SKM-1 treated with dmso at 0.1 percent for 144 hours (cell line): ENCODE results near the gene BRS3.
"Not testable (repeated sequence)": the region's sequence is repeated elsewhere in the genome, so short reads cannot be mapped to it uniquely, and the experiment has no call there.

Experiments
- DNase-seq: peaks from one replicate; lab custom pipeline; 2025; ENCODE audit not compliant: unreplicated experiment; lab: John Stamatoyannopoulos, UW

BRS3 gene

DNA sequence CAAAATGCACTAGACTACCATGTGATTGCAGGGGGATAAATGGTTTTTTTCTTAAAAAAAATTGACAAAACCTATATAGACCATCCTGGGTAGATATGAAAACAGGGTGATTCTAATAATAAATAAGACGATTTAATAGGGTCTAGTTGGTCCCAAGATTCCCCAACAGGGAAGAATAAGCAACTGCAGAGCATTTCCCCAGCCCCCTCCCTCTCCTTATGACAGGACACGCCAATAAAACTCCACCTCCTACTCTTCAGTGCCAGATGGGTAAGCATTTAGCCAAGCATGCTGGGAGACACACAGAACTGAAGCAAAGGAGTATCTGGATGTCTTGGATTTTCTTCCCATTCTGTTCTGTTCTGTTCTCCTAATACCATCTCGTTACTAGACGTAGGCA lies at the start of gene BRS3:
Gene BRS3, plus strand, starts transcription at position 301 of the 400 bp plus-strand sequence. CDS start 168 bp downstream, outside the sequence.
- DNase-seq, result no peak

DNA sequence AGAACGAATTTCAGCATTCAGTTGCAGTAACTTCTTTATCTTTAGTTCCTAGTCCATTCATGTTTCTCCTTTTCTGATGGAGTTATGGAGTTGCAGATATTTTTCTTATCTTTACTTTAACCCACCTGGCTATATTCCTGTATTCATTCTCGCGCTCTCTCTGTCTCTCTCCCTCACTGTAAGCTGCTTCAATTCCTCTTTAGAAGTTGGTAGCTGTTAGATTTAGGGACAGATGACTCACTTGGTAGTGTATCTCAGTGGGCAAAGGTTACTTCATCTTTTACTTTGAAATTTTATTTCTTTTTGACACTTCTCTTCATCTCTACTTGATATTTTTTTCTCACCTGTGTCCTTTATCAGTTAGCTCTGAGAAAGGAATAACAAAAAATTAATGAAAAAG lies 49.6 kb upstream of the BRS3 start:
- no peak for DNase-seq

DNA sequence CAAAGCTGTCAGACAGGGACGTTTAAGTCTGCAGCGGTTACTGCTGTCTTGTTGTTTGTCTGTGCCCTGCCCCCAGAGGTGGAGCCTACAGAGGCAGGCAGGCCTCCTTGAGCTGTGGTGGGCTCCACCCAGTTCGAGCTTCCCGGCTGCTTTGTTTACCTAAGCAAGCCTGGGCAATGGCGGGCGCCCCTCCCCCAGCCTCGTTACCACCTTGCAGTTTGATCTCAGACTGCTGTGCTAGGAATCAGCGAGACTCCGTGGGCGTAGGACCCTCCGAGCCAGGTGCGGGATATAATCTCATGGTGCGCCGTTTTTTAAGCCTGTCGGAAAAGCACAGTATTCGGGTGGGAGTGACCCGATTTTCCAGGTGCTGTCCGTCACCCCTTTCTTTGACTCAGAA lies 42.1 kb upstream of the BRS3 start:
- DNase-seq, result not testable (repeated sequence)

DNA sequence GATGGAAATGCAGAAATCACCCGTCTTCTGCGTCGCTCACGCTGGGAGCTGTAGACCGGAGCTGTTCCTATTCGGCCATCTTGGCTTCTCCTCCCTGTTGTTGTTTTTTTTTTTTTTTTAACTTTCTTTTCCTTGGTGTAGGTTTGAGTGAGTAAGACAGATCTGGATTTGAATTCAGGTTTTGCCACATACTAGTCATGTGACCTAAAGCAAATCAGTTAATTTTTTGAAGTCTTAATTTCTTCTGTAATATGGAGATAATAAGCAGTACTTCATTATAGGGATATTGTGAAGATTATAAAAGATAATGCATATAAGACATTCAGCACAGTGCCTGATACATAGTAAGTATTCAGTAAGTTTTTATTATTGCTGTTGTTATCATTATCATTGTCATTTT lies 41.5 kb upstream of the BRS3 start:
- DNase-seq, result no peak

DNA sequence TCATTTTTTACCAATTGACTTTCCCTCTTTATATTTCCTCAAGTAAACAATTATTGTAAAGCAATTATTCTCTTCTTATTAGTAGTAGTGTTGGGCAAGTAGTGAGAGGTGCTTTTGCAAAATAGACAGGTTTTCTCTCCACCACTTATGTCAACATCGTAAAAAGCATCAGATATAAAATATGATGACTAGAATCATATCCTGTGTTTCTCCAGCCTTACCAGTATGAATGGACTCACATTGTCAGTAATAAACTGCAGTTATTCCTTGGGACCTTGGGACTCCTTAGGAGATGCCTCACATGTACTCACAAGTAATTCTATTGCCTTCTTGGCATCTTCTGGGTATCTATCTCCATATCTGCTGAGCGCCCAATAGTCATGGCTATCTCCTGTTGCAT lies 40.4 kb upstream of the BRS3 start:
- no peak for DNase-seq

DNA sequence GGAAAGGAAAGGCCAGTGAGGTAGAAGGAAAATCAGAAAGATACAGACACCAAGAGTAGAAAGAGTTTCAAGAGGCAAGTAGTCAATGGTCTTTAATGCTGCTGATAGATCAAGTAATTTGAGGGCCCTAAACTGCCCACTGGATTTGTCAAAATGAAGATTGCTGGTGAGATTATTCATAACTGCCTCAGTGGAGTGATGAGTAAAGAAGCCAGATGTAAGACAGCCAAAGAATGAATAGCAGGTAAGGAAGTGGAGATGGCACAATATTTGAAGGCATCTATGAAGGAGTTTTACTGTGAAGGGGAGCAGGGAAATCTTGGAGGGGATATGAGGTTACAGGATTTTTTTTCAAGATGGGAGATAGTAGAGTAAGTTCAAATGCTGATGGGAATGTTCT lies 39.8 kb upstream of the BRS3 start:
- no peak for DNase-seq

DNA sequence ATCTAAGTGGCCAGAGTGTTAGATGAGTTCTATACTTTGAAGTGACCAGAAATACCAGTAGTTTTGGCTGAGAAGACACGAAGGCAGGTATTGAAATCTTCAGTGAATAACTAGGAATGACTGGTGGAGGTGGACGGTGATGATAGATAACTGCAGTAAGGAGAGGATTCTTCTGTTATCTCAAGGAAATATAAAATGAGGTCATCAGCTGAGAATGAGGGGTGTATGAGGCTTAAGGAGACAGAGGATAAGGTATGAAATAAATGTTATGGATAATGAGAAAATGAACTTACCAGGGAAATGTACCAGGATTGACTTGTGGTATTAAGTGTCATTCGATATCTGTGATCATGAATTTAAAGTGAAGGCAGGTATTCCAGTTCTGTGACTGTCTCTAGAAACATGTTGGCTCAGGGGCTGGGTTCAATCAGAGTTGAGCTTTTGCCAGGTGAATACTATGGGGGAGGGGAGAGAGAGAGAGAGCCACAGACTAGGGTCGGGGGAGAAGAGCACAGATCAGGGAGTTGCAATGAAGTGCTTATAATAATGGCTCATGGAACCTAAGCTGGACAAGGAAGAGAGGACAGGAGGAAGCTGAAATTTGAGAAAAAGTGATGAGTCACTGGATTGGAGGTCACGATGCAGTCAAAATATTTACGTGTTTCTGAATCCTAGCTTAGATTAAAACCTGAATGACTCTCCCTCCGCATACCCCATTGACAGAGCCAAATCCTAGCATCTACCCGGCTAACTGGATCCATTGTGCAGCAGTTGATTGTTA lies 37.5 kb upstream of the BRS3 start:
- no peak for DNase-seq

DNA sequence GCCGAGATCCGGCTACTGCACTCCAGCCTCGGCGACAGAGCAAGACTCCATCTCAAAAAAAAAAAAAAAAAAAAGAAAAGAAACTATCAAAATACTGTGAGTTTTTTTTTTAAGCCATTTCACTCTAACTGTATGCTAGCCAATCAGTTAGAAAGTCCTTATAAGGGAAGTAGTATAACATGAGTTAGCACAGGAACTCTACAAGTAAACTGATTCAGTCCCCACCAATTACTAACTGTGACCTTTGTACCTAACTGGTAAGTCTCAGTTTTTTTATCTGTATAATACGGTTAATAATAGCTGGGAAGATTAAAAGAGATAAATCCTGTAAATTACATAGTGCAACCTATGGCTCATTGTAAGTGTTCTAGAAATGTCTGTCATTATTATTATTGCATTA lies 35.1 kb upstream of the BRS3 start:
- no peak for DNase-seq

DNA sequence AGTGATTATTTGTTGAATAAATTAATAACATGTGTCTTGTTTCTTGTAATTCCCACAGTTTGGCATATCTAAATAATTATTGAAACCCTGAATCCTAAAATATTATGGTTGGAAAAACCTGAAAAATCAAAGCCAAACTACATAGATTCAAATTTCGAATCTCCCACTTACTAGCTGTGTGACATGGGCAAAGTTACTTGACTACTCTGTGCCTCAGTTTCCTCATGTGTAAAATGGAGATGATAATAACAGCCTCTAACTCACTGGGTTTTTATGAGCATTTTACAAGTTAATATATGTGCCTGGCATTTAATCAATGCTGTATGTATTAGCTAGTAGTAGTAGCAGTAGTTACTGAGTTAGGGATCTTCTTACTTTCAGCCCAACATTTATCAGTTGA lies 34.6 kb upstream of the BRS3 start:
- DNase-seq, result no peak

DNA sequence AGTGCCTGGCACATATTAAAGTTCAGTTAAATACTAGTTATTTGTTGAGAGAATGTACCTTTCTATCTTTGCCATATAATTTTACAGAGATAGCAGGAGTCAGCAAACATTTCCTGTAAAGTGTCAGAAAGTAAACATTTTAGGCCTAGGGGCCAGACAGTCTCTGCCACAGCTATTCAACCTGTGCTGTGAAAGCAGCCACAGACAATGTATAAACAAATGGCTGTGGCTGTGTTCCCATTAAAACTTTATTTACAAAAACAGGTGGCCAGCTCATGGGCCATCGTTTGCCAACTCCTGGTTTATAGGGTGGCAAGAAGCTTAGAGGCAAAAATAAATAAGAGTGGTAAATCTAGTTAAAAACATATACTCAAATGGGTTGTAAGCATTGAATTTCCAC lies 34.0 kb upstream of the BRS3 start:
- DNase-seq, result no peak

DNA sequence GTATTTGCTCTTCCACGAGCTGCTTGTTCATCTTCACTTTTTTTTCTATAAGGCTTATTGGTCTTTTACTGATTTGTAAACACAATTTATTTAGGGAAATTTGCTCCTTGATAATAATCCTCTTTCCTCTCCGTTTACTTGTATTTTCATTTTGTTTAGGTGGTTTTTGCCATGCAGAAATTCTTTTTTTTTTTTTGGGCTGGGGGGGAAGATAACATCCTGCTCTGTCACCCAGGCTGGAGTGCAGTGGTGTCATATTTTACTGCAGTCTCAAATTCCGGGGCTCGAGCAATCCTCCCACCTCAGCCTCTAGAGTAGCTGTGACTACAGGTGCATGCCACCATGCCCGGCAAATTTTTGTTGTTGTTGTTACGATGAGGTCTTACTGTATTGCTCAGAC lies 31.6 kb upstream of the BRS3 start:
- DNase-seq, result no peak

DNA sequence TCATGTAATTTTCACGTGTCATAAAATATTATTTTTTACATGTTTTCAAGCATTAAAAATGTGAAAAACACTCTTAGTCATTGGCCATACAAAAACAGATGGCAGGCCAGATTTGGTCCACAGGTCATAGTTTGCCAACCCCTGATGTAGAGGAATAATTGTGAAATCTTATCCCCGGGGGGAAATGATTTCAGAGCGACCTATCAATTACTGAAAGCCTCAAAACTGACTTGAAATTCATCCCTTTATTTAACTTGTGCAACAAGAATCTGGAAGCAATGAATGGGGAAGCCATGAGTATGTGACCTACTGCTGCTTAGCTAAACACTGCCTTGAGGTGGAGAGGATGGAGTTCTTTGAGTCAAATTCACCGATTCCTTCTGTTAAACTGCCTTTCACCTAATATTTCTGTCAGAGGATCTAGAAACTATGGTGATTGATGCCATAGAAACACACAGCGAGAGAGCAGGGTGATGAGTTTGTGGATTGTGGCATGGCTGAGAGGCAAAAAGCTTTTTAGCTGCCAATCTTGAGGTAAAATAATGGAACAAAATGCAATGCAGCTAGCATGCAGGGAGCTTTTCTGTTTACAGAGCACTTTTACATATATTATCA lies 30.3 kb upstream of the BRS3 start:
- DNase-seq, result no peak

DNA sequence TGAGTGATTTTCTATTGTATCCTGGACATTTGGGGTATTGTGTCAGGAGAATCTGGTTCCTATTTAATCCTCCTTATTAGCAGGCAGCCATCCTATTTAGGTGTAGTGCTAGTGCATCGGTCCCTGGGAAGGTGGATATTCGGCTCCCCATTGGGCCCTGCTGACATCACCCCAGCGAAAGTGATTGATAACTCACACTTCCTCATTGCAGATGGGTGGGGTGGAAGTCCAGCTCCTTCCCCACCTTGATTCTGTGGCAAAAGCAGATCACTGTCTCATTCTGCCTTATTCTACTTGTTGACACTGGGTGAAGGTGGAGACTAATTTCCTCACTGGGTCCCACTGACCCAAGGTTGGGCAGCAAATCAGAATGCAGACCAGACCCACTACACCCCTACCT lies 23.2 kb upstream of the BRS3 start:
- no peak for DNase-seq

DNA sequence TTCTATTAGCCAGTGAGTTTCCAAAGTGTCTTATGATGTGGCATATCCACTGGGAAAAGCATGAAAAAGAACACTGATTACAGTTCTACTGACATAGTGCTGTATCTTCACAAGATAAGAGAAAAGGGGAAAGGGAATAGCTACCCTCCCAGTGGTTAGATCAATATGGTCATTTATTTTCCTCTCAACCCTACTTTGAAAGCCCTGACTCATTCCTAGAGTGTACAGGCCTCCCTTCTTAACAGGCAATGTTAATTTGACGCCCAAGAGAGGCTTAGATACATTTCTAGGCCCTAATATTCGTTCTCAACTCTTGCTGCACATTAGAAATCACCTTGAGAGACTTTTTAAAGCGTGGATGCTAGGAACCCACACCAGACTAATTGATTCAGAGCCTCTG lies 20.4 kb upstream of the BRS3 start:
- no peak for DNase-seq

DNA sequence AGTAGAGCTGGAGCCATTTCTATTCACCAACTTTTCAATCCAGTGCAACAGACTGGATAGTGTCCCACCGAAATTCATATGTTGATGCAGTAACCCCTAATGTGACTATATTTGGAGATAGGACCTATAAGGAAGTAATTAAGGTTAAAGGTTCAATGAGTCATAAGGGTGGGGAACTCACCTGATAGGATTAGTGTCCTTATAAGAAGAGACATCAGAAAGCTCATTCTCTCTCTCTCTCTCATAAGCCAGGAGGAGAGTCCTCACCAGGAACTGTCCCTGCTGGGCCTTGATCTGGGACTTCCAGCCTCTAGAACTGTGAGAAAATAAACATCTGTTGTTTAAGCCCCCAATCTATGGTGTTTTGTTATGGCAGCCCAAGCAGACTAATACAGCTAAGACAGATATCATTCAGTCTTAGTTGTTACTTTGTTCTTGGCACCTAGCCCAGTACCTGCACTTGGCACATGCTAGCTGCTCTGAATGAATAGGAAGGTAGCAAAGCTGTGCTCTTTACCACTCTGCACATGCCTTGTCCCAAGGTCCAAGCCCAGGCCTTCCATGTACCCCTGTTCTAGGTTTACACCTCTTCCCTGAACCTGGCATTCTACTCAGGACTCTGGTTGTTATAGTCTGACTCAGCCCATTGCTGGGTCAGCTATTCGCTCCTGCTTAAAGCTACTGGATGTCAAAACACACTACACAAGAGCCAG lies 19.2 kb upstream of the BRS3 start:
- no peak for DNase-seq

DNA sequence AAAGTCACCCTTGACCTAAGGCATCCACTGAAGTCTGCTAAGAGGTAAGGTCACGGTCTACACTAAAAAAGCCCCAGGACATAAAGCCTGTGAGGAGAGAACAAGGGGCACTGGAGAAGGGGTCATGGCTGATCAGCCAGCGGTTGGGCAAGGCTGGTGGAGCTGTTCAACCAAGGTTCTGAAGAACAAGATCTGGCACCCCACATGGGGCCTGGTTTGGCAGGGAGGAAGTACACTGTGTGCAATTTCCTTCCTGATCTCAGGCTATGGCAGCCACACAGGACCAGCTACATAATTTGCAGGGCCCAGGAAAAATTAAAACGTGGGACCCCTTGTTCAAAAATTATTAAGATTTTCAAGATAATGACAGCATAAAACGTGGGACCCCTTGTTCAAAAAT lies 14.1 kb upstream of the BRS3 start:
- no peak for DNase-seq

DNA sequence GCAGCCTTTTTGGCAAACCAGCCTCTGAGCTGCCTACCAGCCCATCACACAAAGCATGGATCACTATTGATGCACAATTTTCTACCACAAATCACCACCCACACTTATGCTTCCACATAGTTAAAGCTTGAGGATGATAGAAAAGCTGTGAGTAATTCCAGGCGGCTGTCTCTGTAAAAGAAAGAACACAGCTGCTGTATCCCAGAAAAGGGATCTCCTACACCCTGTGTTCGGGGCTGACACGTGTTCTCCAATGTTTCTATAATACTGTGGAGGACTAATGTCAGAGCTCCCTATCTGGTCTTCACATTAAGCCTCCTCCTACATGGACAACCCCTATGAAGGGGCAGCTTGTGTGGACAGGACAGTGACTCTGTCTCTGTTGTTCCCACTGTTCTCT lies 12.5 kb upstream of the BRS3 start:
- DNase-seq, result no peak

DNA sequence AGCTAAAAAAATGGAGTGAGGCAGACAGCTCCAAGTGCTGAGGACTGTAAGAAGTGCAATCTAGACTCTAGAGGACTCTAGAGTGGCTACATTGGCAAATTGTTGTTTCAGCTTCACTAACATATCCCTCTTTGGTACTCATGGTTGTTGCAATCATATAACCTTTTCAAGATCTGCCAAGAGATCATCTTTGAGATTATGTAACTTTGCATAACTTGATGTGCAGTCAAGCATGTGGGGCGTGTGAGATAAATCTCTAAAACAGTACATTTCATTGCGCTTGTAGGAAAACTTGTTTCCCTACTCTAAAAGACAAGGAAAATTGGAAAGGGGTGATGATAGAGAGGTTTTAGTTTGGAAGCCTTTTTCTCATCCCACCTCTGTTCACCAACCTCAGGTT lies 11.2 kb upstream of the BRS3 start:
- DNase-seq, result no peak

DNA sequence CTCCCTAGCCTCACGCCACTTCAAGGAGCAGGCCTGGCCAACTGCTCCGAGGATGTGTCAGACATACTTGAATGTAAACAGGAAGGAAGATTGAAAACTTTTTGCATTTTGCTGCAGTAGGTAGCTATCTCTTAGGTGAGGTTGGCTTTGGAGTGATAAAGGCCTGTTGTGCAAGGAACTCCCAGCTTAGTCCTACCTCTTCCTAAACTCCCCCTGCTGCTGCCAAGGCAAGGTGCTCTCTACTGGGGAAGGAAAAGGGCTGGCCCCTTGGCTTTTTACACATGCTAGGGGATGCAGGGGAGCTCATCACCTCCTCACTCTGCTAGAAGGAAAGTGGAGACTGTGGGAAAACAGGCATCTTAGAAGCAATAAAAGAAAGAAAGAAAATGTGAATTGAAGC lies 10.7 kb upstream of the BRS3 start:
- DNase-seq, result no peak

DNA sequence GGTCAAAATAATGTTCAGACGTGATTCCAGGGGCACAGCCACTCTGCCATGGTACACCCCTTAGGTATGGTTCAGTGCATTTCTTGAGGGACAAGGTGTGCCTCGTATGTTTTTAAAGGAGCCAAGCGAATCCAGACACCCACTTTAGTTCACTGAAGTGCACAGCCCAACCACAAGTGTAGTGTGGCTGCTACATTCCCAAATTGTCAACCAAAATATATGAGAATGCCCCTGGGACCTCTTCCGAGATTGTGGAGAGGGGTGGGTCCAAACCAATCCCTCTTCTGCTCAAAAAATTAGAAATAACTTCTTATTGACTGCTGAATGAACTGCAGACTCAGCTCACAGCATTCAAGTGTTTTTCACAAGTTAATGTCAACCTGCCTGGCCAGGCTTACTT lies 7.4 kb upstream of the BRS3 start:
- DNase-seq, result no peak

DNA sequence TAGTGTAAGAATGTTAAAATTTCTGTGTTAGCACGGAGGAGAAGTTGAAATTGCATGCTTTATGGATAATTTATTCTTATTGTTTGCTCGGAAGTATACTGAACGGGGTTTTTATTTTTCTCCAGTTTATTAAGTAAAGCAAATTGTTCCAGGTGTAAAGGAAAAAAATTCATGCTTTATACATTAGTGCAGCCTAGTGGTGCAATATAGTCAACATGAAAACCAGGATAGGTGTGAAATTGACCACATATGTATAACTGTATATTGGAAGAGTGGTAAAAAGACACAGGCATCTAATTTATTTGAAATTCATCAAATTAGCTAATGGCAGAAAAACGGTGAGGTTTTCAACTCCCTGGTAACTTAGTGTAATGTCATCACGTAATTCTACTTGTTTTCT lies 959 bp downstream of the BRS3 start:
- DNase-seq, result no peak

DNA sequence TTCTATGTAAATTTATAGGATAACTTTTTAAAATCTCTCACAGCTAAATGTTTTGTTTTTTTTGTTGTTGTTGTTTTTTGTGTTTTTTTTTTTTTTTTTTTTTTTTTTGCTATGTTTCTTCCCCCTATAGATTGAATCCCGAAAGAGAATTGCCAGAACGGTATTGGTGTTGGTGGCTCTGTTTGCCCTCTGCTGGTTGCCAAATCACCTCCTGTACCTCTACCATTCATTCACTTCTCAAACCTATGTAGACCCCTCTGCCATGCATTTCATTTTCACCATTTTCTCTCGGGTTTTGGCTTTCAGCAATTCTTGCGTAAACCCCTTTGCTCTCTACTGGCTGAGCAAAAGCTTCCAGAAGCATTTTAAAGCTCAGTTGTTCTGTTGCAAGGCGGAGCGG lies 4.1 kb downstream of the BRS3 start:
- no peak for DNase-seq
